GM18526 (cell line): ENCODE measurements around the gene OPRM1.

Experiments
- POLR2A ChIP-seq: IDR thresholded peaks from 3 replicates; pipeline ENCODE4 v1.6.1; 2011; ENCODE audit not compliant: insufficient read length; ENCODE audit errors: extremely low read depth

OPRM1 gene

DNA sequence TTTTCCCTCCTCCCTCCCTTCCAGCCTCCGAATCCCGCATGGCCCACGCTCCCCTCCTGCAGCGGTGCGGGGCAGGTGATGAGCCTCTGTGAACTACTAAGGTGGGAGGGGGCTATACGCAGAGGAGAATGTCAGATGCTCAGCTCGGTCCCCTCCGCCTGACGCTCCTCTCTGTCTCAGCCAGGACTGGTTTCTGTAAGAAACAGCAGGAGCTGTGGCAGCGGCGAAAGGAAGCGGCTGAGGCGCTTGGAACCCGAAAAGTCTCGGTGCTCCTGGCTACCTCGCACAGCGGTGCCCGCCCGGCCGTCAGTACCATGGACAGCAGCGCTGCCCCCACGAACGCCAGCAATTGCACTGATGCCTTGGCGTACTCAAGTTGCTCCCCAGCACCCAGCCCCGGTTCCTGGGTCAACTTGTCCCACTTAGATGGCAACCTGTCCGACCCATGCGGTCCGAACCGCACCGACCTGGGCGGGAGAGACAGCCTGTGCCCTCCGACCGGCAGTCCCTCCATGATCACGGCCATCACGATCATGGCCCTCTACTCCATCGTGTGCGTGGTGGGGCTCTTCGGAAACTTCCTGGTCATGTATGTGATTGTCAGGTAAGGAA lies at the start of gene OPRM1:
OPRM1 (plus strand) TSS at position 10 of the 612 bp plus-strand sequence; CDS start at position 315, 305 bp downstream.
- no peak for TF ChIP-seq POLR2A

DNA sequence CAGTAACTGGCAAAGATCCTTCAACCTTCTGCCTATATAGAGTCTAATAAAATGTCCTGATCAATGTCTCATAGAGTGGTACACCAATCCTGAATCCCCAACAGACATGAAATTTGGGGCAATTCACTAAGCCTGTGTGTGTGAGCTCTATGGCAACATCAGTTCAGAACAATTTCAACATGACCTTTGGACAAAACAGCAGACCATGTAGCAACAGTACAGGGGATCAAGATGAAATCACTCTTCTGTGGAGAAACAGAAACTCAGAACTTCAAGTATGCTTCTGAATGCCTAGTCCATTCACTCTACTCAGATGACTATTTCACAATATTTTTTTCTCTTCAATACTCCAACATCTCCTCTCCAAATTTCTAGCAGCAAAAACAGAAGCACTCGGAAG lies 49.1 kb upstream of the OPRM1 start:
- no peak for TF ChIP-seq POLR2A

DNA sequence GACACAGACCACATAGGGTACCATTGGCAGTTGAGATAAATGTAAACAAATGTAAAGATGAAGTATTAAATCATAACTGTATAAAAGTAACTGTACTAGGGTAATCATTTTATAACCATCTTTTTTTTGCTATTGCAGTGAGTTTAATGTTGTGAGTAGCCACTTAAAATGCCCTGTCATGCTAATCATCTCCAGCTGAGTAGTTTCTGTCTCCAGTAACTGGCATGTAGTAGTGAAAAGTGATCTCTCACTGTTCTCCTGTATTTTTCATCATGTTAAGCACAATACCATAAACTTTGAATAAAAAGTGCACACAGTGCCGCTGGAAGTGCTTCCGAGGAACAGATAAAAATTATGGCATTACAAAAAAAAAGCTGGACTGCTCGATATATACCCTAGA lies 45.0 kb upstream of the OPRM1 start:
- no peak for TF ChIP-seq POLR2A

DNA sequence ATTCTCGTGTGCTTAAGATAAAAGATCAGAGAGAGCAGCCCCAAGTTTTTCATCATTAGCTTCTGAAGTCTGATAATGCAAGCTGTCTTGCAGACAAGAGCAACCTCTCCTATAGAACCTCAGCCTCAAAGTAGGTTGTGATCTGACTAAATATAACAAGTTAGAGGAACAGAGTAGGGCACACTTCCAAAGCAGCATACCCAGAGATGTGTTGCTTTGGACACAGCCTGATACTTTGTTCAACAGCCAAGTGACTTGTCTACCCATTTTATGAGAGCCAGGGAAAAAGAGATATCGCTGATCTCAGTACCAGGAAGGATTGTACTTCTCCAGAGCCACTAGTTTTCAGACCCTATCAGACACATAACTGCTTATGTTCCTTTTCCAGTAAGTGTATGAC lies 44.2 kb upstream of the OPRM1 start:
- TF ChIP-seq POLR2A: no peak

DNA sequence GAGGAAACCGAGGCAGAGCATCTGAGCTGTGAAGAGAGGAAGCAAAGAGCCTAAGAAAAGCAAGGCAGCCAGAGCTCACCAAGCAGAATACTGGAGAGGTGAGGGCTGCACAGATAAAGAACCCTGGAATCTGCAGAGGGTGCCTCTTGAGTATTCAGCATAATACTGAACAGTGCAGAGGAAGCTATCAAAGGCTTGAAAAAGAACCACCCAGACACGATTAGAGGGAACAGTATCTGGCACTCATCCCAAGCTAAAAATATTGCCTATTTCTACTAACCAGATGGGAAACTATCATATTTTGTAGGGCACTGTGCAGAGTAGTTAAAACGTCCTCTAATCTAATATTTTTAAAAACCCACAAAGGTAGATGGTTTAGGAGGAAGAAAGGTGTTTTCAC lies 41.8 kb upstream of the OPRM1 start:
- TF ChIP-seq POLR2A: no peak

DNA sequence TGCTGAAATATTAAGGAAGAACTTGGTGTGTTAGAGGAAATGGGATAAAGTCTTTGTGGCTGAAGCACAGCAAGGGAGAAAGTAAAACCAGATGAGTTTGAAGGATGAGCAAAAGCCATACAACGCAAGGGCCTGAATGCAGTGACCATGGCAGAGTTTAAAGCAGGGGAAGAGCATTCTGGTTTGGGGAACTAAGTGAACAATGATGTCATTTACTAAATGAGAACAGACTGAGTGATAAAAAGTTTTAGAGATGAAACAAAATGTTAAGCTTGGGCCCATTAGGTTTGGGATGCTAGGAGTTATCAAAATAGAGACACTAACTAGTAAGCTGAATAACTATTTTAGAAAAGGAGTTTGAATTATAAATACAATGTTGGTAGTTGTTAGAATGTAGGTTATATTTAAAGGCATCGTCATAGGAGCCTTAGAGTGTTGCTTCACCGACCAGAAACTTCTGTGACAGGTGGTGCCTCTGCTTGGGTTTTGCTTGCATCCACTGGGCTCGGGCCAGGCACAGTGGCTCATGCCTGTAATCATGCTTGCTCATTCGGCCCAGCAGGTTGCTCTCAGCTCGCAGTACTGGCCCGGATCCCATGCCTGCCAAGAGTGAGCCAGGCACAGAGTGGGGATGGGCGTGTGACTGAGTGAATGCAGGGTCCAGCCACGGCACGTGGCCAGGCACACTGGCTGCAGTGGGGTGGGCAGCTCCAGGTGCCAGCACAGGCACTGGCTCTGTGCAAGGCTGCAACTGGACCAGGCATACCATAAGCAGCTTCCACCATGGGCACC lies 37.4 kb upstream of the OPRM1 start:
- no peak for TF ChIP-seq POLR2A

DNA sequence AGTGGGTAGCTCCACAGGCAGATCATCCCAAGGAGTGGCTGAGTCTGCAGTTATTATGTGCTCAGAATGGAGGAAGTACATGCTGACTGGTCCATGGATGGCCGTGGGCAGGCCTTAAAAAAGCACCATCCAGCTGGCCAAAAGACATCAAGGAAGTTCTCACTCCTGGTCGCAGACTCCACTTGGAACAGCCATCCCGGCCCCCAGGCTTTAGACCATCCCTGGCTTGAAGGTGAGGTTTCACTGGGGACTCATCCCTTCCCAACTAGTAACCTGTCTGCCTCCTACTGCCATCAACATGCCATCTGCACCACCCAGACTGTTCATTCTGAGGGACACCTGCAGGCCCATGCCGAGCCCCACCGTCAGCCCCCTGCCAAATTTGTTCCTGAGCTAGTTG lies 36.1 kb upstream of the OPRM1 start:
- no peak for TF ChIP-seq POLR2A

DNA sequence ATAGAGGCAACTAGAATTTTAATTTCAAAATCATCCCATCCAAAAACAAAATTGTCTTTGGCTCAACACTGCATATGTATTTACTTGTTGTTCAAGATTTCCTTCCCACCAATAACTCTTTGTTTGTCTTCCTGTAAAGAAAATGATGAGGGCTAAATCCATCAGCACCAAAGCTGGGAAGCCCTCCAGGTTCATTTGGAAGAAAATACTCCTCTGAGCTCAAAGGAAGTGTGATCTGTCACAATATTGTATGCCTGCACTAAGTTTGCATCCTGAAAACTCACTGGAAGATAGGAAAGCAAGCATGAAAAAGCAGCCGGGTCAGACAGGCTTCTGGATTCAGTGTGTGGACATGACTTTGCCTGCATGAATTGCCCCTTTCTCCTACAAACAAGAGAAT lies 28.7 kb upstream of the OPRM1 start:
- no peak for TF ChIP-seq POLR2A

DNA sequence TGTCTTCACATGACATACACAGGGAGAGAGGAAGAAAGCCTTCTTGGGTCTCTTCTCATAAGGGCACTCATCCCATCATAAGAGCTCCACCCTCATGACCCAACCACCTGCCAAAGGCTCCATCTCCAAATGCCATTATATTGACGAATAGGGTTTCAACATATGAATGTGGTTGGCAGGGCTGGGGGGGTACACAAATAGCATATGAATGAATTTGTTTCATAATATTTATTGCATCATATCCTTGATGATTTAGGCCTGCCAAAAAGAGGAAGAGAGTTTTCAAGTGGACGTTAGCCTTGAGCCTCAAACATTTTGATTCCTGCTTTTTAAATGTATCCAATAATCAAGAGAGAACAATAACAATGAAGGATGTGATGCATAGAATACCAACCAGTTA lies 26.2 kb upstream of the OPRM1 start:
- no peak for TF ChIP-seq POLR2A

DNA sequence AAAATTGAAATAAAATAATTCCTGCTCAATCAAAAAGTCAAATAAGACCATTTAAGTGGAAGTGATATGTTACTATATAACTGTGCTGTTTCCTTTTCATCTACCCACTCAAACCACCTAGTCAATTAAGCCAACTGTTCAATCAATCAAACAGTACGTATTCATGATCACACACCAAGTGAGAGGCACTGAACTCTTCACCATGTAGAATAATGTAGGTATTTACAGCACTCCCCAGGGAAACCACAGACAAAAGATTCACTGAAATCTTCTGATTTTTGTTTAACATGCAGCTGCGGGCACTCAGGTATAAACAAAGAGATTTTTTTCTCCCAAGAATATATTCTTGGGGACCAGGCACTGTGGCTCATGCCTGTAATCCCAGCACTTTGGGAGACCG lies 21.3 kb upstream of the OPRM1 start:
- TF ChIP-seq POLR2A: no peak

DNA sequence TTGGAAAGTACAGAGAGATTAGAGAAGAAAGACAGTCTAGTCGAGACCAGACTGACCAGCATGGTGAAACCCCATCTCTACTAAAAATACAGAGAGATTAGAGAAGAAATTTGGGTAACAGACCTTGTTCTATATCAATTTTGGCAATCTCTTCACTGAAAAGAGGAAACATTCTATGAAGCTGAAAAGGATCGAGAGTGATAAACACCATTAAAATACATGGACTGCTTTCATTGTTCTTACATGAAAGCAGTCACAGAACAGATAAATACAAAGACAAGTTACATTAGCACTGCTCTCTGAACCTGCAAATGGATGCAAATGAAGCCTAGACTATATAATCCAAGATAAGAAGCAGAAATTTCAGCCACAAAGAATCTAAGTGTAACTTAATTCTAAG lies 8.4 kb upstream of the OPRM1 start:
- TF ChIP-seq POLR2A: no peak

DNA sequence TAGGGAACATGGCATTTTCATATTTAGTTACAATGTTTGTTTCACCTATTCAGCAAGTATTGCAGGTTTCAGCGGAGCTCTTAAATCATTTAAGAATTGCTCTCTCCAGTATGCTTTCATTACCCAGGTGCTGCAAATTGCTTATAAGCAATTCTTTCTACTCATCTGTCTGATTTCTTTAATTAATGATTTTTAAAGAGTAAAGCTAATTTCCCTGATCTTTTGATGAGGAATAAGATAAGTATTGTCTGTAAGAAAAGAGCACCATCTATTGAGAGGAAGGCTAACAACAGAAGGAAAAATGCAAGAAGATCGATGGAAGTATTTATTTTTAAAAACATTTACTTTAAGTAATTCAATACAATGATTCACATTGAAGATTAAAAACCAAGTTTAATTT lies 2.0 kb downstream of the OPRM1 start:
- TF ChIP-seq POLR2A: no peak

DNA sequence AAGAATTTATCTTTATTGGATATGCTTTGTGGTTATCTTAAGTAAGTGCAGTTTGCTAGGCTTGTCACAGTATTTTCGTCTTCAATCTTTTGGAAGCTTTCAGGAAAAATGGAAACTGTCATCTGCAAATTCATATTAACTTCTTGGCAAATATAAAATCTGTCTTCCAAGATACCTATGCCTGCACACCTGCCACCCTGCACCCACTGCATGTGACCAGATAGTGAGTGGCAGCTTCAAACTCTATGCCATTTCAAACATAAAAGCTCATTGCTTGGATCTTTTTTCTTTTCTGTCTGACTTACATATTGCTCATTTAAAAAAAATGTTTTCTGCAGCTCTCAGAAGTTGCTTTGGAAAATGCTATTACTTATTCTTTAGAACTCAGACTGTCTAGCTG lies 14.1 kb downstream of the OPRM1 start:
- TF ChIP-seq POLR2A: no peak

DNA sequence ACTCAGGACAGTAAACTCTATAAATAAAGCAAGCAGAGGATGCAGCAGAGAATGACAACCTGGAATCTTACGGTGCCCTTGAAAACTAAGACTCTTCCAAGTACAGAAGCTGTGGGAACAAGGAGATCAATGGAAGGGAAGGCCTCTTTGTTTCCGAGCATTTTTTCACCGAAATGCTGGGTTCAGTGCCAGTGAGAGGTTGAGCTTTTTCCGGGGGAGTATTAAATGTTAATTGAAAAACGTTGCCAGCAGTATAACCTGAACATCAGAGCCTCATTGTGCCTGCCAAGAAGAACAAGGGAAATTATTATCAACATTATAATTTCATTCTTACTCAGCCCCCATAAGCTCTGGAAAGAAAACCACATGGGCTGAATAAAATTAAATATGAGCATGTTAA lies 17.5 kb downstream of the OPRM1 start:
- no peak for TF ChIP-seq POLR2A

DNA sequence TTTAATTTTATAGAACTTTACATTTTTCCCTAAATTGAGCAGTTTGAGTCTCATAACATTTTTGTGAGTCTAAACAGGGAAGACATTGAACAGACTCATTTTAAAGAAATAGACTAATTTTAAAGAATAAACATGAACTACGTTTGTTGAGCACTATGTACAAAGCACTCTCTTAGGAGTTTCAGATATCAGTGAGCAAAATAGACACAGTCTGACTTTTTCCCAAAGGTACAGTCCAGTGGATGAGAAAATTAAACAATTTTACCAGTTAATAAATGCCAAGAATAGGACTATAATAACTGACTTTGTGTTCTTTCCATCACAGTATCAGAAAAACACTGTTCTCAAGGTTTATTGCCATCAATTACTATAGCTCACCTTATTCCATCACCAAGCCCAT lies 18.1 kb downstream of the OPRM1 start:
- TF ChIP-seq POLR2A: no peak

DNA sequence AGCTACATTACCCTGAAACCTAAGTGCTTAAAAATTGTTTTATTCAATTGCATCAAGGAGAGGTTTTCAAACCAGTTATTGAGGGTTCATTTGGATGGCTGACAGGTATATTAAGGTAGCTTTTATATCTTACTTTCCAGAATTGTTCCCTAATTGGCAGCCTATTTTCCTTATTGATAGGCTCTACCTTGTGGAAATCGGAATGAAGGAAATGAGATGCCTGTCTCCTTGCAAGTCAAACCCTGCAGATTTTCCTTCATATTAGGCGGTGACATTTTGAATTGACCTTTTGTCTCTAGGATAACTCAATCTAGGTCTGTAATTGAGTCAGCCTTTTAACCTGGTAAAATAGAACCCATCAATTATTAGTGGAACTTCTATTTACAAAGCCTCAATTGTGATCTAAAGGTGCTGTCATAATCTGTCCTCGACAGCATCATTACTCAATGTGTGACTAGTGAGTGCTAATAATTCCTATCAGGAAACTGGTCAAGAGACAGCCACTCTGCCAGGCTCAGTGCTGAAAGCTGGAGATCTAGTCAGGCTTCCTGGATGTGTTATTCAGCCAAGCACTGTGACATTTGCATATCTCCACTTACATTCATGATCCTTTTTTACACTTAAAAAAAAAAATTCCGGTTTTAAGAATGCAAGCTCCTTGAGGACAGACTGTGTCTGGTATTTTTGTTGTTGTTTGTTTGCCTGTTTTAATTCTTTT lies 20.1 kb downstream of the OPRM1 start:
- TF ChIP-seq POLR2A: no peak

DNA sequence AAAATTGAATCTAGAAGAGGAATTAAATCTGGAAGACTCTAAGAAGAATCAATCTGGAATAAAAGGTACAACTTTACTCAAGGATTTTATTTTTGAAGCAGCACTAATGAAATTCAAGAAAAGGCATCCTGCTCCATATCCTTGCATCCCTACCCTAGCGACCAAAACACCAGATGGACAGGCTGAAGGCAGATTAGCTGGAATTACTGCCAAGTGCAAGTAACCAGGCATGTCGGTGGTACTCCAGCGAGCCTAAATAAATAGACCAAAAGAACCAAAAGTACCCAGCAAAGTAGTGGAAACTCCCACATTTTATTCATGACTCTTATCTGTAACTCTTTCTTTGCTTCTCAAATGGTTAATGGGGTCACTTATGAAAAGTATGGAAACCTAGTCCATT lies 21.0 kb downstream of the OPRM1 start:
- no peak for TF ChIP-seq POLR2A

DNA sequence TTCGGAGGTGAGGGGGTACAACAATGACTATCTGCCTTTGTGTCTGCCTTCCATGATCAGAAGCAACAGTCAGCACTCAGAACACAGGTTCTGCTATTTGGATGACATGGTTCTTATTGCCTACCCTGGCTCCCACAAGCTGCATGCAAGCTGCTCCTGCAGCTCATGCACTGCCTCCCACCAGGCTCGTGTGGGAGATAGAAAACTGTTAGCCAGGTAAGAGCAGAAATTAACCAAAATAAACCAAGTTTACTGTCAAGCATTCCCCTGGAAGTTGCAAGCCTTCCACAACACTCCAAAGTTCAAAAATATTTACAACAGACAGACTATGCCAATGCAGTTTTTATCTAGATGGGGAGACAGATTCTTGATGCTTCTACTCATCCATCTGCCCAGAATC lies 31.0 kb downstream of the OPRM1 start:
- no peak for TF ChIP-seq POLR2A
